Kidney capillary endothelial cell (primary cell): Measurements from ENCODE around the gene PLCB1.
"Not testable (repeated sequence)": the region's sequence is repeated elsewhere in the genome, so short reads cannot be mapped to it uniquely, and the experiment has no call there.

Source experiments
- DNase-seq: peaks from one replicate; pipeline ENCODE4 v3.0.0-alpha.2; 2018; ENCODE audit warnings: low spot score

The PLCB1 gene

GRCh38 chr20:8447262-8448120, 315.4 kb downstream of the PLCB1 start:
- no peak for DNase-seq

GRCh38 chr20:8449123-8449522, 317.1 kb downstream of the PLCB1 start:
- DNase-seq = no peak

GRCh38 chr20:8454137-8454712, 322.2 kb downstream of the PLCB1 start:
- DNase-seq = peak; percentile 98

GRCh38 chr20:8456765-8457164, 324.7 kb downstream of the PLCB1 start:
- DNase-seq = no peak

GRCh38 chr20:8457978-8458377, 325.9 kb downstream of the PLCB1 start:
- no peak for DNase-seq

GRCh38 chr20:8461186-8461585, 329.1 kb downstream of the PLCB1 start:
- DNase-seq = no peak

- no peak for DNase-seq
Measured at GRCh38 chr20:8464368-8464767, 332.3 kb downstream of the PLCB1 start.

GRCh38 chr20:8466781-8467180, 334.7 kb downstream of the PLCB1 start:
- not testable (repeated sequence) for DNase-seq

GRCh38 chr20:8470156-8470555, 338.1 kb downstream of the PLCB1 start:
- DNase-seq = no peak

GRCh38 chr20:8471465-8471864, 339.4 kb downstream of the PLCB1 start:
- DNase-seq = no peak

- DNase-seq = no peak
Measured at GRCh38 chr20:8473459-8473858, 341.4 kb downstream of the PLCB1 start.

- no peak for DNase-seq
Measured at GRCh38 chr20:8474027-8474668, 342.1 kb downstream of the PLCB1 start.

GRCh38 chr20:8476021-8476420, 344.0 kb downstream of the PLCB1 start:
- DNase-seq = no peak

GRCh38 chr20:8480597-8480996, 348.5 kb downstream of the PLCB1 start:
- DNase-seq = no peak

- no peak for DNase-seq
Measured at GRCh38 chr20:8487696-8488095, 355.6 kb downstream of the PLCB1 start.

GRCh38 chr20:8489094-8489883, 357.2 kb downstream of the PLCB1 start:
- no peak for DNase-seq

GRCh38 chr20:8490076-8490830, 358.2 kb downstream of the PLCB1 start:
- DNase-seq = no peak

- no peak for DNase-seq
Measured at GRCh38 chr20:8492173-8492572, 360.1 kb downstream of the PLCB1 start.

- DNase-seq = no peak
Measured at GRCh38 chr20:8498571-8498970, 366.5 kb downstream of the PLCB1 start.

GRCh38 chr20:8504030-8504429, 372.0 kb downstream of the PLCB1 start:
- peak; percentile 89 for DNase-seq

- DNase-seq = no peak
Measured at GRCh38 chr20:8505476-8506200, 373.6 kb downstream of the PLCB1 start.
